ENCODE measurements around the gene ATP2B2. TPM values are rescaled to one million over a fixed set of nuclear protein-coding genes. Genes with fewer than 3 reads are reported as not detected.
A peak's percentile ranks its signal among the peaks of the same experiment; 100 is the strongest.

Gene ATP2B2
- total RNA-seq, 1 donor from 2014 or later, result 0.06 TPM

- intact Hi-C loops (cut with DNase I), result no loop called here
- no peaks in the 10 kb centered on the region for H3K36me3 ChIP-seq
- no peak for DNase-seq
- H3K9me3 ChIP-seq, result no peaks in the 10 kb centered on the region
- no peak overlapping the region for H3K27ac ChIP-seq
- no peak overlapping the region for H3K4me3 ChIP-seq
- peak; percentile 4 for ATAC-seq
- TF ChIP-seq, protein P1, sequence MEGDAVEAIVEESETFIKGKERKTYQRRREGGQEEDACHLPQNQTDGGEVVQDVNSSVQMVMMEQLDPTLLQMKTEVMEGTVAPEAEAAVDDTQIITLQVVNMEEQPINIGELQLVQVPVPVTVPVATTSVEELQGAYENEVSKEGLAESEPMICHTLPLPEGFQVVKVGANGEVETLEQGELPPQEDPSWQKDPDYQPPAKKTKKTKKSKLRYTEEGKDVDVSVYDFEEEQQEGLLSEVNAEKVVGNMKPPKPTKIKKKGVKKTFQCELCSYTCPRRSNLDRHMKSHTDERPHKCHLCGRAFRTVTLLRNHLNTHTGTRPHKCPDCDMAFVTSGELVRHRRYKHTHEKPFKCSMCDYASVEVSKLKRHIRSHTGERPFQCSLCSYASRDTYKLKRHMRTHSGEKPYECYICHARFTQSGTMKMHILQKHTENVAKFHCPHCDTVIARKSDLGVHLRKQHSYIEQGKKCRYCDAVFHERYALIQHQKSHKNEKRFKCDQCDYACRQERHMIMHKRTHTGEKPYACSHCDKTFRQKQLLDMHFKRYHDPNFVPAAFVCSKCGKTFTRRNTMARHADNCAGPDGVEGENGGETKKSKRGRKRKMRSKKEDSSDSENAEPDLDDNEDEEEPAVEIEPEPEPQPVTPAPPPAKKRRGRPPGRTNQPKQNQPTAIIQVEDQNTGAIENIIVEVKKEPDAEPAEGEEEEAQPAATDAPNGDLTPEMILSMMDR (IDR thresholded peaks at IDR 0.05), result no peak
- peaks cover 10% of the 10 kb centered on the region for H3K27me3 ChIP-seq
- H3K4me1 ChIP-seq, result no peaks in the 10 kb centered on the region
Measured at GRCh38 chr3:10471054-10471688, 34.2 kb downstream of the ATP2B2 start.

DNA sequence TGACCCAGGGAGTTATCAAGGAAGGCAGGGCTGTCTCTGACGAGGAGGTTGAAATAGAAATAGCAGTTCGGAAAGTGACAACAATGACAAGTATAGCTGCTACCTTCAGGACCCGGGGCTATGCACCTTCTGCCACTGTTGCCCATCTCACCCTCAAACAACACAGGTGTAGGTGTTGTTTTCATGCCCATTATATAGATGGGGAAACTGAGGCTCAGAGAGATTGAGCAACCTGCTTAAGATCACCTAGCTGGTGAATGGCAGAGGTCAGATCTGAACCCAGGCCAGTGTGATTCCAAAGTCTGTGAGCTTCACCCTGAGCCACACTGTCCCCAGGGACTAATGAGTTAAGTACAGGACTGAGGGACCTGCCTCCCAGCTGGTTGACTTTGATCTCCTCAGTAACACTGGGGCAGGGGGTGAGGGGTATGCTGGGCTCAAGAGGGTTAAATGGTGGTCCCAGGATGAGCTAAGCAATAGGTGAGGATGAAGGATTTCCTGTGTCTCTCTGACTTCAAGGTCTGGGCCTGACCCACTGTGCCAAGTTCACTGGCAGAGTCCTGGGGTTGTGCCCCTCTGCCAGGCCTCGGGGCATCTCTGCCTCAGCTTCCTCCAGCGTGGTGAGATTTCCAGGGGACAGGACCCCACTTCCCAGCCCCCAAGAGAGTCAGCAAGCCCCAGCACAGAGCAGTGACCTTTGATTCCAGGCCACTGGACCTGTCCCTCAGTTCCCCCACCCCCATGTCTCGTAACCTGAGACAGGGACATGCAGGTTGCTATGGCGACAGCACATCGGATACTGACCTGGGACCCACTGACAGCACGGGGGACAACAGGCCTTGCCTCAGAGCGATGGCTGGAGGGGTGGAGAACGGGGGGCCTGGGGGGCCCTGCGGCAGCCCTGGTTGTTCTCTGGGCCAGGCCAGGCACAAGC, 35.0 kb downstream of the ATP2B2 start:
- Histone ChIP-seq H3K27me3 (peaks cover 10% of the 10 kb centered on the region), H3K9me3 (no peaks in the 10 kb centered on the region), H3K4me1 (no peaks in the 10 kb centered on the region), H3K4me3 (no peak overlapping the region), H3K36me3 (no peaks in the 10 kb centered on the region), H3K27ac (no peak overlapping the region)
- no peak for DNase-seq
- intact Hi-C loops (cut with DNase I), result no loop called here
- no peak for ATAC-seq
- TF ChIP-seq, protein P1 (IDR thresholded peaks at IDR 0.05), result no peak

DNA sequence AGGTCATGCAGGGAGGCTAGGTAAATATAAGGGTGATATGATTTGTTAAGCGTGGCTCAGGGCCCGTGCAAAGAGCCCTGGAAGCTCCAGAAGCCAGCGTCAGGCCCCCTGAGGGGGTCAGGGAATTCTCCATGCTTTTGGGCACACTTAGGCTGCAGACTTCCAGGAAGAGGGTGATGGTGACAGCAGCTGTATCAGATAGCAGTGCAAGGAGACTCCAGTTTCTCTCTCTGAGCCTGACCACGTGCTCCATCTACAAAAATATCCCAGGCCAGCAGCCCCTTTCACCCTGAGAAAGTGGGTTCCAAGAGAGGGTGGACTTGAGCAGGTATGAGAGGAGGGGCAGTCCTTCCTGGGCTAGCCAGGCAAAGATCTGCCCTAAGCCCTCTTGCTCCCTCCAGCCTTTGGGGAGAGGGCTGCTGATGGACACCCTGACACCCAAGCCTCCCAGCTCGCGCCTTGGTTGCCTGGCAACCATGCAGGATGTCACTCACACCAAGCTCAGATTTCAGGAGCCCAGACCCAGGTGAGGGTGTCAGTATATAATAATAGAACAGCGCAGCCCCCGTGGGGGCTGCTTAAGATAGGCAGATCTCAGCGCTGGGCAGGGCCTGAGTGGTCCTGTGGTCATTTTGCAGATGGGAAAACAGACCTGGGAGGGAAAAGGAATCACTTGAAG, 35.8 kb downstream of the ATP2B2 start:
- Histone ChIP-seq H3K27ac (no peak overlapping the region), H3K4me1 (no peaks in the 10 kb centered on the region), H3K27me3 (peaks cover 10% of the 10 kb centered on the region), H3K4me3 (no peak overlapping the region), H3K36me3 (no peaks in the 10 kb centered on the region), H3K9me3 (no peaks in the 10 kb centered on the region)
- TF ChIP-seq, protein P1 (IDR thresholded peaks at IDR 0.05), result no peak
- ATAC-seq (no peak), DNase-seq (no peak)
- intact Hi-C loops (cut with DNase I), result no loop called here

GRCh38 chr3:10468613-10469354, 36.6 kb downstream of the ATP2B2 start:
- TF ChIP-seq, protein P1 (IDR thresholded peaks at IDR 0.05), result no peak
- intact Hi-C loops (cut with DNase I), result no loop called here
- no peaks in the 10 kb centered on the region for H3K9me3 ChIP-seq
- H3K4me1 ChIP-seq, result no peaks in the 10 kb centered on the region
- ATAC-seq, result no peak
- H3K27me3 ChIP-seq, result peaks cover 10% of the 10 kb centered on the region
- H3K4me3 ChIP-seq, result no peak overlapping the region
- no peak for DNase-seq
- H3K27ac ChIP-seq, result no peak overlapping the region
- H3K36me3 ChIP-seq, result no peaks in the 10 kb centered on the region

DNA sequence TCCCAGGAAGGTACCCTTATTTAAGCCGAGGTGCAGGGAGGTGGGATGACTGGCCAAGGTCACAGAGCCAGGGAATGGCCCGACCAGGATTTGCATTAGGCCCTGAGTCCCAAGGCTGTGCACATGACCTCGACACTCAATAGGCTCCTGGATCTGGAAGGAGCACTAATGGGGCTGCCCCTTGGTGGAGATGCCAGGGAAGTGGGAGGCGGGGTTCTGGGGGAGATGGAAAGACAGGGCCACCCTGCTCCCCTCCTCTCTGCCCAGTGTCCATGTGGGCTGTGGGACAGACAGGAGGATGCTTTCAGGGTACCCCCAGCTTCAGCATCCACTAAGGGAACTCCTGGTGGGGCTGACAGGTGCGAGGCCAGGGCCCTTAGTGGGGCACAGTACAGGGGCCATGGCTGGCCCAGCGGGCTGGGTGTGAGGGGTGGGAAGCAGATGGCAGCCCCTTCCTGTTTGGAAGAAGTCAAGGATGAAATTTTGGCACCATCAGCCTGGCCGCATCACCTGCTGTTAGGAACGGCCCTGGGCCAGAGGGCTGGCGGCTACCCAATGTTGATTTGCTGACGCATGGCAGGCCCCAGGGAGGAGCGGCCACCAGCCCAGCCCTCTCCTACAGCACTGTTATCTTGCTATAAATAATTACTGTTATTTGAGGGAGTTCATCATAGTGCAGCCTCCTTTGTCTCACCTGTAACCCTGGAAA, 37.3 kb downstream of the ATP2B2 start:
- Histone ChIP-seq H3K36me3 (no peaks in the 10 kb centered on the region), H3K9me3 (no peaks in the 10 kb centered on the region), H3K4me1 (no peaks in the 10 kb centered on the region), H3K4me3 (no peak overlapping the region), H3K27me3 (peaks cover 10% of the 10 kb centered on the region), H3K27ac (no peak overlapping the region)
- TF ChIP-seq, protein P1 (IDR thresholded peaks at IDR 0.05), result no peak
- DNase-seq (no peak), ATAC-seq (no peak)
- intact Hi-C loops (cut with DNase I), result no loop called here

Measured in upper lobe of right lung (tissue), 1 donor.